HepG2 (cell line): ENCODE measurements around the gene NEK8. TPM values are rescaled to one million over a fixed set of nuclear protein-coding genes. Genes with fewer than 3 reads are reported as not detected.

ENCODE experiments used
- ATAC-seq: fragments of 200-7000 bp; cut with Tn5 transposase; 3 replicates; pipeline ENCODE4 v1.9.1; 2020; ENCODE audit warnings: mild to moderate bottlenecking, moderate library complexity
- BruUV-seq: library from RNA; stranded (reverse); fragments of 400-500 nt; replicated peaks from 2 replicates; lab custom pipeline; 2021; lab: Mats Ljungman, UMichigan
- CTCF ChIA-PET: fragments of 300-600 bp; formaldehyde crosslinking; extraction: SDS; loops from one replicate; lab custom pipeline; 2021; ENCODE audit warnings: low total read pairs, inconsistent platforms, low intra/inter-chr PET ratio; lab: Yijun Ruan, JAX
- POLR2A ChIA-PET: fragments of 350-600 bp; sonication (Branson Sonifier 250); formaldehyde crosslinking; loops from one replicate; lab custom pipeline; 2020; ENCODE audit warnings: antibody characterized with exemption, inconsistent platforms; lab: Yijun Ruan, JAX
- DNase-seq: peaks from one replicate; pipeline ENCODE4 v3.0.0-alpha.2; 2015; ENCODE audit warnings: low spot score
- FAIRE-seq: peaks from 3 replicates; lab custom pipeline; 2011; peaks lifted over from hg19 to GRCh38; lab: Jason Lieb, UNC
- H2AFZ ChIP-seq: one replicate; pipeline ENCODE4 v1.6.1; 2011; ENCODE audit warnings: low read length, inconsistent platforms
- H3K27ac ChIP-seq: fragments of 300-600 bp; 3 replicates; pipeline ENCODE4 v1.8.0; 2011; ENCODE audit warnings: mixed run types, mild to moderate bottlenecking, mixed read lengths, low read length, inconsistent platforms; ENCODE audit not compliant: insufficient read depth; ENCODE audit errors: extremely low read length
- H3K27me3 ChIP-seq, 2 experiments: fragments of 200-600 bp in 1 of 2; 2 replicates in 1 of 2; 3 replicates in 1 of 2; pipeline versions ENCODE4 v1.6.0 to v1.8.0; 2011; ENCODE audit warnings: low read length in 2 of 2, mild to moderate bottlenecking in 2 of 2, moderate library complexity in 2 of 2, inconsistent platforms in 1 of 2; ENCODE audit not compliant: insufficient read depth in 2 of 2, control insufficient read depth in 1 of 2
- H3K36me3 ChIP-seq, 2 experiments: fragments of 200-600 bp in 1 of 2; replicated peaks in 1 of 2; 2 replicates in 1 of 2; 3 replicates in 1 of 2; pipeline versions ENCODE4 v1.5.1 to v1.8.0; 2011; ENCODE audit warnings: low read length in 2 of 2, inconsistent platforms in 1 of 2; ENCODE audit not compliant: insufficient read depth in 2 of 2, control insufficient read depth in 1 of 2
- H3K4me1 ChIP-seq: 2 replicates; pipeline ENCODE4 v1.5.1; 2012; ENCODE audit warnings: low read length, inconsistent platforms; ENCODE audit not compliant: insufficient read depth
- H3K4me2 ChIP-seq: 2 replicates; pipeline ENCODE4 v1.6.0; 2011; ENCODE audit warnings: low read depth, low read length, inconsistent platforms
- H3K4me3 ChIP-seq, 3 experiments: fragments of 200-600 bp in 1 of 3; sonication (generic), shearing (Covaris generic) in 1 of 3; replicated peaks in 1 of 3; 2 replicates each; pipeline ENCODE4 v1.5.1; 2011 to 2016; ENCODE audit warnings: low read length in 3 of 3, inconsistent platforms in 2 of 3, low read depth in 2 of 3, mild to moderate bottlenecking in 2 of 3, control low read depth in 1 of 3, mixed read lengths in 1 of 3; ENCODE audit not compliant: insufficient read depth in 1 of 3
- H3K79me2 ChIP-seq: one replicate; pipeline ENCODE4 v1.6.1; 2011; ENCODE audit warnings: low read length, inconsistent platforms; ENCODE audit not compliant: insufficient read depth
- H3K9ac ChIP-seq: 2 replicates; pipeline ENCODE4 v1.6.0; 2011; ENCODE audit warnings: mild to moderate bottlenecking, low read depth, low read length, inconsistent platforms; ENCODE audit not compliant: insufficient read depth
- H3K9me3 ChIP-seq: 2 replicates; pipeline ENCODE4 v1.5.1; 2012; ENCODE audit warnings: mild to moderate bottlenecking, low read length
- H4K20me1 ChIP-seq: 2 replicates; pipeline ENCODE4 v1.6.0; 2011; ENCODE audit warnings: inconsistent platforms, mild to moderate bottlenecking, low read length, moderate library complexity; ENCODE audit not compliant: insufficient read depth
- CHD4 ChIP-seq: fragments of 200-600 bp; sonication (generic); IDR thresholded peaks from 2 replicates; pipeline ENCODE4 v1.7.0; 2017; ENCODE audit warnings: mild to moderate bottlenecking, low read length, borderline replicate concordance
- HMGA1 ChIP-seq: sonication (generic); formaldehyde crosslinking; conservative IDR thresholded peaks from 2 replicates; pipeline ENCODE4 v1.4.0; 2020; ENCODE audit warnings: missing genetic modification reagents
- NPAS2 ChIP-seq: sonication (generic); formaldehyde crosslinking; IDR thresholded peaks from 2 replicates; pipeline ENCODE4 v1.8.0; 2022; ENCODE audit warnings: mild to moderate bottlenecking, missing genetic modification reagents, borderline replicate concordance
- PCBP2 ChIP-seq: fragments of 200-400 bp; formaldehyde crosslinking; optimal IDR thresholded peaks from 2 replicates; pipeline ENCODE3; 2018; ENCODE audit warnings: low read length, low read depth; ENCODE audit not compliant: poor library complexity, severe bottlenecking
- POLR2A ChIP-seq, 2 experiments: IDR thresholded peaks; 2 replicates each; pipeline ENCODE4 v1.6.1; 2011; ENCODE audit warnings: low read depth in 2 of 2, low read length in 2 of 2, mild to moderate bottlenecking in 1 of 2, moderate library complexity in 1 of 2; ENCODE audit not compliant: insufficient read depth in 1 of 2
- POLR2G ChIP-seq: fragments of 200-400 bp; formaldehyde crosslinking; IDR thresholded peaks from 2 replicates; pipeline ENCODE4 v1.6.1; 2018; ENCODE audit warnings: mild to moderate bottlenecking, low read depth, low read length, moderate library complexity
- SIX4 ChIP-seq: sonication (generic); formaldehyde crosslinking; IDR thresholded peaks from 2 replicates; pipeline ENCODE4 v1.4.0; 2020; ENCODE audit warnings: missing genetic modification reagents
- SRSF9 ChIP-seq: fragments of 200-400 bp; formaldehyde crosslinking; IDR thresholded peaks from 2 replicates; pipeline ENCODE4 v1.6.1; 2018; ENCODE audit warnings: borderline replicate concordance, mild to moderate bottlenecking, low read depth, low read length; ENCODE audit not compliant: insufficient read depth, poor library complexity, severe bottlenecking
- ZNF225 ChIP-seq: sonication (generic); formaldehyde crosslinking; IDR thresholded peaks from 2 replicates; pipeline ENCODE4 v1.4.0; 2020; ENCODE audit warnings: mild to moderate bottlenecking, missing genetic modification reagents
- ZNF446 ChIP-seq: sonication (generic); formaldehyde crosslinking; IDR thresholded peaks from 2 replicates; pipeline ENCODE4 v1.5.0; 2020; ENCODE audit warnings: mild to moderate bottlenecking, missing genetic modification reagents
- ZNF501 ChIP-seq: sonication (generic); formaldehyde crosslinking; IDR thresholded peaks from 2 replicates; pipeline ENCODE4 v1.5.1; 2020; ENCODE audit warnings: mild to moderate bottlenecking, moderate library complexity, missing genetic modification reagents
- ZNF616 ChIP-seq: sonication (generic); formaldehyde crosslinking; IDR thresholded peaks from 2 replicates; pipeline ENCODE4 v1.5.0; 2020; ENCODE audit warnings: low read depth, mild to moderate bottlenecking, missing genetic modification reagents
- ZNF687 ChIP-seq: sonication (generic); formaldehyde crosslinking; IDR thresholded peaks from 2 replicates; pipeline ENCODE4 v1.5.1; 2020; ENCODE audit warnings: mild to moderate bottlenecking, missing genetic modification reagents, moderate library complexity
- WGBS: methylation state at CpG from one replicate; pipeline ENCODE4 v1.1.6; 2017; ENCODE audit warnings: low lambda C conversion rate; 5-methylcytosine and 5-hydroxymethylcytosine counted together
- in situ Hi-C: cut with HindIII; loops from 2 replicates; pipeline ENCODE4 v1.10.0; 2017; ENCODE audit warnings: low pct_unique_long_range_greater_than_20kb; ENCODE audit not compliant: extremely low pct_ligation_motif_present
- intact Hi-C: fragments of 100-400 bp; cut with micrococcal nuclease; formaldehyde crosslinking; loops from one replicate; pipeline ENCODE4 v1.10.0; 2022; ENCODE audit not compliant: unreplicated experiment
- polyA plus RNA-seq, 8 experiments: library from polyadenylated mRNA; depleted of rRNA in 3 of 8; stranded (reverse) in 7 of 8; unstranded in 1 of 8; fragments of >200 nt; fragmentation: Illumina TruSeq in 4 of 8; extraction: Trizol in 4 of 8; gene quantifications; 2 replicates each; pipeline versions ENCODE4 v1.2.1 to v1.2.3, GENCODE V29; 2011 to 2016; ENCODE audit warnings: low read depth in 4 of 8, missing spikeins in 1 of 8, mixed read lengths in 1 of 8; ENCODE audit not compliant: insufficient read depth in 1 of 8
- total RNA-seq, 5 experiments: library from RNA; depleted of rRNA; stranded (reverse); fragments of >200 nt; fragmentation: Illumina TruSeq; extraction: Trizol; gene quantifications; 2 replicates each; pipeline ENCODE4 v1.2.3, GENCODE V29; 2016; ENCODE audit warnings: low read depth in 1 of 5
- TF ChIP-seq, protein P1 (sequence below): sonication (generic); formaldehyde crosslinking; IDR thresholded peaks from 2 replicates; pipeline ENCODE4 v1.9.0; 2022; ENCODE audit warnings: missing genetic modification reagents, mild to moderate bottlenecking, borderline replicate concordance

The NEK8 gene
- total and polyA plus RNA-seq, 2 of the 13 experiments (the other 11 are each of a cell fraction or from before 2014, with no cell fraction given): 5.8 to 13.5 TPM

DNA sequence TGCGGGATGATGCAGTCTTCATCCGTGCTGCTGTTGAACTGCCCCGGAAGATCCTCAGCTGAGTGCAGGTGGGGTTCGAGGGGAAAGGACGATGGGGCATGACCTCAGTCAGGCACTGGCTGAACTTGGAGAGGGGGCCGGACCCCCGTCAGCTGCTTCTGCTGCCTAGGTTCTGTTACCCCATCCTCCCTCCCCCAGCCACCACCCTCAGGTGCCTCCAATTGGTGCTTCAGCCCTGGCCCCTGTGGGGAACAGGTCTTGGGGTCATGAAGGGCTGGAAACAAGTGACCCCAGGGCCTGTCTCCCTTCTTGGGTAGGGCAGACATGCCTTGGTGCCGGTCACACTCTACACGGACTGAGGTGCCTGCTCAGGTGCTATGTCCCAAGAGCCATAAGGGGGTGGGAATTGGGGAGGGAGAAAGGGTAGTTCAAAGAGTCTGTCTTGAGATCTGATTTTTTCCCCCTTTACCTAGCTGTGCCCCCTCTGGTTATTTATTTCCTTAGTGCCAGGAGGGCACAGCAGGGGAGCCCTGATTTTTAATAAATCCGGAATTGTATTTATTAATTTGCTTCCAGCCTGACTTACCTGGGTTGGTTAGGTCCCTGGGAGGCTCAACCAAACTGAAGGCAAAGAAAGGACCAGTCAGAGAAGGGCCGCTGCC is 21.1 kb downstream of the NEK8 start:
- Histone ChIP-seq H3K4me2 (no peak overlapping the region), H3K27ac (peak overlapping the region; percentile 30), H4K20me1 (peaks cover 52% of the 10 kb centered on the region), H2AFZ (no peak overlapping the region), H3K27me3 (no peaks in the 10 kb centered on the region; a peak in 1 of 5 replicates), H3K9me3 (no peaks in the 10 kb centered on the region), H3K9ac (no peak overlapping the region), H3K4me1 (peaks cover 51% of the 10 kb centered on the region), H3K36me3 (peaks cover 39 to 43% of the 10 kb centered on the region in 2 experiments), H3K4me3 (no peak overlapping the region), H3K79me2 (peaks cover 28% of the 10 kb centered on the region)
- WGBS: 83% methylated on average over 7 of the region's 11 CpGs
- TF ChIP-seq CHD4: 0 out of 2 replicates have a peak, but pooled peaks have one; percentile 9
- no peak for TF ChIP-seq SIX4 (CRISPR knock-in tag)
- TF ChIP-seq POLR2G: peak; percentile 5; the same call in 1 of the 2 replicates
- no peak for TF ChIP-seq SRSF9
- no peak for TF ChIP-seq ZNF225 (CRISPR knock-in tag)
- TF ChIP-seq ZNF616 (CRISPR knock-in tag): no peak
- TF ChIP-seq HMGA1 (CRISPR knock-in tag): no peak
- peak in 1 of 2 experiments; percentile 14; a peak in 1 of 4 replicates for TF ChIP-seq POLR2A (IDR thresholded peaks at IDR 0.05; ENCODE audit: insufficient read depth in 1 of 2, low read depth in 2 of 2, low read length in 2 of 2)
- TF ChIP-seq ZNF501 (CRISPR knock-in tag): peak; percentile 7; the same call in 1 of the 2 replicates
- no peak for TF ChIP-seq NPAS2
- TF ChIP-seq ZNF687 (CRISPR knock-in tag): no peak
- no peak for TF ChIP-seq ZNF446
- TF ChIP-seq, protein P1, sequence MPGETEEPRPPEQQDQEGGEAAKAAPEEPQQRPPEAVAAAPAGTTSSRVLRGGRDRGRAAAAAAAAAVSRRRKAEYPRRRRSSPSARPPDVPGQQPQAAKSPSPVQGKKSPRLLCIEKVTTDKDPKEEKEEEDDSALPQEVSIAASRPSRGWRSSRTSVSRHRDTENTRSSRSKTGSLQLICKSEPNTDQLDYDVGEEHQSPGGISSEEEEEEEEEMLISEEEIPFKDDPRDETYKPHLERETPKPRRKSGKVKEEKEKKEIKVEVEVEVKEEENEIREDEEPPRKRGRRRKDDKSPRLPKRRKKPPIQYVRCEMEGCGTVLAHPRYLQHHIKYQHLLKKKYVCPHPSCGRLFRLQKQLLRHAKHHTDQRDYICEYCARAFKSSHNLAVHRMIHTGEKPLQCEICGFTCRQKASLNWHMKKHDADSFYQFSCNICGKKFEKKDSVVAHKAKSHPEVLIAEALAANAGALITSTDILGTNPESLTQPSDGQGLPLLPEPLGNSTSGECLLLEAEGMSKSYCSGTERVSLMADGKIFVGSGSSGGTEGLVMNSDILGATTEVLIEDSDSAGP (CRISPR knock-in tag): 0 out of 2 replicates have a peak, but pooled peaks have one; percentile 14
- peak; percentile 78 for TF ChIP-seq PCBP2
- POLR2A ChIA-PET: interaction anchor here (1.2 to 12.3 kb wide), 4 partner anchors 22 to 104 kb away, joined by 4 to 590 read pairs (median 12); partner anchors contain the start of genes NEK8, PROCA1, RPL23A and TLCD1
- intact Hi-C loops (loop anchor here (1.0 to 2.0 kb wide), 2 partner anchors 22 to 65 kb away; no protein-coding TSS in a partner anchor), in situ Hi-C loops (loop anchor here (25.0 kb wide), 1 partner anchor 363 kb away; no protein-coding TSS in a partner anchor)
- DNase-seq (no peak), ATAC-seq (peak; percentile 1; the same call in 2 of the 3 replicates), FAIRE-seq (no peak)
- no TSS peak for BruUV-seq
- CTCF ChIA-PET: interaction anchor here (0.7 to 4.1 kb wide), 8 partner anchors 14 to 154 kb away, joined by 3 to 142 read pairs (median 4); partner anchors contain the start of genes BLTP2, DHRS13, NEK8 and TLCD1
